Gastrocnemius medialis (tissue), 4 donors: ENCODE results near the gene SEC14L1. TPM values are rescaled to one million over a fixed set of nuclear protein-coding genes. Genes with fewer than 3 reads are reported as not detected.
A peak's percentile ranks its signal among the peaks of the same experiment; 100 is the strongest.

ENCODE experiments used
- ATAC-seq, 2 donors: fragments of 150-250 bp; one replicate each; pipeline ENCODE4 v1.9.1; 2016
- DNase-seq, 2 donors: peaks; one replicate each; pipeline ENCODE4 v3.0.0-alpha.2; 2019
- H3K27ac ChIP-seq, 4 donors: fragments of 200-600 bp; sonication (generic); 1 replicate in 1 of 4; 2 replicates in 3 of 4; pipeline ENCODE4 v1.5.1; 2016 to 2018; ENCODE audit warnings: mild to moderate bottlenecking in 2 of 4, moderate library complexity in 1 of 4
- H3K27me3 ChIP-seq, 3 donors: fragments of 200-600 bp; sonication (generic) in 2 of 3; 1 replicate in 1 of 3; 2 replicates in 2 of 3; pipeline versions ENCODE4 v1.5.1 to v1.6.0; 2016 to 2019; ENCODE audit warnings: mild to moderate bottlenecking in 1 of 3, moderate library complexity in 1 of 3
- H3K36me3 ChIP-seq, 2 donors: fragments of 200-600 bp; sonication (generic) in 1 of 2; one replicate each; pipeline ENCODE4 v1.5.1; 2017 to 2018
- H3K4me1 ChIP-seq, 2 donors: fragments of 200-600 bp; sonication (generic) in 1 of 2; one replicate each; pipeline ENCODE4 v1.5.1; 2016 to 2017; ENCODE audit warnings: mild to moderate bottlenecking in 2 of 2
- H3K4me3 ChIP-seq, 4 donors: fragments of 200-600 bp; sonication (generic) in 3 of 4; 1 replicate in 1 of 4; 2 replicates in 3 of 4; pipeline ENCODE4 v1.5.1; 2016 to 2019; ENCODE audit warnings: mild to moderate bottlenecking in 2 of 4
- H3K9me3 ChIP-seq, 3 donors: fragments of 200-600 bp; sonication (generic) in 2 of 3; 1 replicate in 1 of 3; 2 replicates in 2 of 3; pipeline ENCODE4 v1.5.1; 2016 to 2019
- CTCF ChIP-seq, 5 experiments: fragments of 450-650 bp in 3 of 5; fragments of 200-600 bp in 2 of 5; sonication (generic) in 2 of 5; IDR thresholded peaks in 4 of 5; conservative IDR thresholded peaks in 1 of 5; 1 replicate in 4 of 5; 2 replicates in 1 of 5; pipeline ENCODE4 v1.5.1; 2016 to 2019; ENCODE audit warnings: antibody characterized with exemption in 5 of 5, mild to moderate bottlenecking in 3 of 5, moderate library complexity in 3 of 5
- POLR2A ChIP-seq, 2 donors: fragments of 450-650 bp; IDR thresholded peaks; one replicate each; pipeline ENCODE4 v1.6.1; 2017; ENCODE audit warnings: antibody characterized with exemption in 2 of 2, mild to moderate bottlenecking in 2 of 2, moderate library complexity in 2 of 2
- in situ Hi-C, 4 donors: fragments of 200-750 bp; cut with MboI; loops; one replicate each; pipeline versions ENCODE4 v1.15.0 to v1.8.0; 2017; ENCODE audit warnings: low sequenced_read_pairs in 4 of 4
- intact Hi-C: fragments of 100-400 bp; cut with DNase I; formaldehyde crosslinking; loops from one replicate; pipeline ENCODE4 v1.15.1; 2023; ENCODE audit warnings: low total_unique reads
- total RNA-seq, 4 donors: library from RNA; depleted of rRNA; stranded (reverse); fragments of >200 nt; gene quantifications; one replicate each; pipeline versions ENCODE4 v1.1.0 to v1.2.3, GENCODE V29; 2016

Gene SEC14L1
- total RNA-seq, 4 donors from 2014 or later, result 55.0 to 94.1 (median 73.7) TPM

DNA sequence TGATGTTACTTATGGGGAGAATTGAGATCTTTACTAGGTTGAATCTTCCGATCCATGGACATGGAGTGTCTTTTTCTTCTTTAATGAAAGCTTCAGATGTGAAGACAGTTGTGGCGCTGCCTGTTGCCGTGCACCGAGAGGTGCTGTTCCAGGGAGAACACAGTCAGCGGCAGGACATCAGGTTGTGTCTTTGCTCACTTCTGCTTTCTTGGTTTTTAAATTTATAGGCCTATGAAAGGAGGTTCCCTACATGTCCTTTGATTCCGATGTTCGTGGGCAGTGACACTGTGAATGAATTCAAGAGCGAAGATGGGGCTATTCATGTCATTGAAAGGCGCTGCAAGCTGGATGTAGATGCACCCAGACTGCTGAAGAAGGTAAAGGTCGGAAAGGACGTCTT is 49.8 kb downstream of the SEC14L1 start:
- peaks cover 0 to 45% of the 10 kb centered on the region in 2 donors for H3K36me3 ChIP-seq
- in situ Hi-C loops, result no loop called here

DNA sequence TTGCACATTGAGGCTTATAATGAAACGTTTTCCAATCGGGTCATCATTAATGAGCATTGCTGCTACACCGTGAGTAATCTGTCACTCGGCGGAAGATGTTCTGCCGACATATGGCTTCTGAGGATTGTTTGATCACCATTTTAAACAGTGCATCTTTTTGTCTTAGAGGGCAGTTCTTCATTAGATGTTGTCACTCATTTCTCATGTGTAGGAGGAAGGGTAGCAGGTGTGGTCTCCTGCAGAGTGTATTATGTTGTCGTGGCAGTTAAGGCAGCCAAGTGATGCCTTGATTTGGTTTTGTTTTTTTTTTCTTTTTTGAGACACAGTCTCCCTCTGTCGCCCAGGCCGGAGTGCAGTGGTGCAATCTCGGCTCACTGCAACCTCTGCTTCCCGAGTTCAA is 50.5 kb downstream of the SEC14L1 start:
- no peaks in the 10 kb centered on the region for H3K27me3 ChIP-seq
- peaks cover 0 to 52% of the 10 kb centered on the region in 2 donors for H3K36me3 ChIP-seq
- ATAC-seq (no peak), DNase-seq (no peak)
- H3K27ac ChIP-seq, result no peak overlapping the region
- TF ChIP-seq CTCF (IDR thresholded peaks at IDR 0.05 in 4 of 5, conservative IDR thresholded peaks at IDR 0.05 in 1 of 5), result no peak
- no peak for TF ChIP-seq POLR2A (IDR thresholded peaks at IDR 0.05)
- peaks cover 23 to 34% of the 10 kb centered on the region in 2 donors for H3K4me1 ChIP-seq
- no peak overlapping the region for H3K4me3 ChIP-seq
- H3K9me3 ChIP-seq, result no peaks in the 10 kb centered on the region
- in situ Hi-C loops (no loop called here), intact Hi-C loops (no loop called here)

More for the DNA sequence above, 49.8 kb downstream of the SEC14L1 start:
- intact Hi-C loops, result no loop called here
- DNase-seq (no peak), ATAC-seq (no peak)
- Histone ChIP-seq H3K4me1 (peaks cover 30 to 41% of the 10 kb centered on the region in 2 donors), H3K27ac (peak overlapping the region in 1 of 4 donors; percentile 13), H3K9me3 (no peaks in the 10 kb centered on the region), H3K4me3 (no peak overlapping the region), H3K27me3 (no peaks in the 10 kb centered on the region)
- TF ChIP-seq CTCF (IDR thresholded peaks at IDR 0.05 in 4 of 5, conservative IDR thresholded peaks at IDR 0.05 in 1 of 5), result no peak
- no peak for TF ChIP-seq POLR2A (IDR thresholded peaks at IDR 0.05)

GRCh38 chr17:77193653-77194052 is 52.9 kb downstream of the SEC14L1 start:
- Histone ChIP-seq H3K9me3 (no peaks in the 10 kb centered on the region), H3K4me3 (no peak overlapping the region), H3K27me3 (no peaks in the 10 kb centered on the region), H3K4me1 (peaks cover under 1 to 13% of the 10 kb centered on the region in 2 donors), H3K36me3 (peaks cover 0 to 76% of the 10 kb centered on the region in 2 donors), H3K27ac (no peak overlapping the region)
- intact Hi-C loops, result no loop called here
- DNase-seq (no peak), ATAC-seq (no peak)
- TF ChIP-seq POLR2A (IDR thresholded peaks at IDR 0.05), result no peak
- TF ChIP-seq CTCF (IDR thresholded peaks at IDR 0.05 in 4 of 5, conservative IDR thresholded peaks at IDR 0.05 in 1 of 5), result no peak
- in situ Hi-C loops, result no loop called here

GRCh38 chr17:77194179-77194578 is 53.4 kb downstream of the SEC14L1 start:
- DNase-seq (no peak), ATAC-seq (no peak)
- Histone ChIP-seq H3K4me1 (peaks cover 0 to 9% of the 10 kb centered on the region in 2 donors), H3K4me3 (no peak overlapping the region), H3K9me3 (no peaks in the 10 kb centered on the region), H3K36me3 (peaks cover 0 to 81% of the 10 kb centered on the region in 2 donors), H3K27me3 (no peaks in the 10 kb centered on the region), H3K27ac (no peak overlapping the region)
- TF ChIP-seq POLR2A (IDR thresholded peaks at IDR 0.05) (no peak), CTCF (IDR thresholded peaks at IDR 0.05 in 4 of 5, conservative IDR thresholded peaks at IDR 0.05 in 1 of 5) (no peak)
- in situ Hi-C loops, result no loop called here
- intact Hi-C loops, result no loop called here

- Histone ChIP-seq H3K4me3 (no peak overlapping the region), H3K36me3 (peaks cover 0 to 97% of the 10 kb centered on the region in 2 donors), H3K27ac (no peak overlapping the region), H3K9me3 (no peaks in the 10 kb centered on the region), H3K4me1 (no peaks in the 10 kb centered on the region), H3K27me3 (no peaks in the 10 kb centered on the region)
- no peak for DNase-seq
- TF ChIP-seq POLR2A (IDR thresholded peaks at IDR 0.05) (no peak), CTCF (IDR thresholded peaks at IDR 0.05 in 4 of 5, conservative IDR thresholded peaks at IDR 0.05 in 1 of 5) (no peak)
- no peak for ATAC-seq
- intact Hi-C loops (no loop called here), in situ Hi-C loops (no loop called here)
Observed at GRCh38 chr17:77196251-77196650, 55.5 kb downstream of the SEC14L1 start.
